GM12875 (cell line): ENCODE data around the gene EML6.

ENCODE experiments used
- H3K4me3 ChIP-seq: one replicate; pipeline ENCODE4 v1.5.1; 2011; ENCODE audit warnings: low read depth, low read length, control low read depth
- TF ChIP-seq, protein P1 (sequence below): IDR thresholded peaks from 2 replicates; pipeline ENCODE4 v1.5.1; 2011; ENCODE audit warnings: low read depth, mild to moderate bottlenecking, control low read depth, inconsistent platforms, low read length, moderate library complexity, borderline replicate concordance; ENCODE audit not compliant: insufficient read depth

EML6 gene

DNA sequence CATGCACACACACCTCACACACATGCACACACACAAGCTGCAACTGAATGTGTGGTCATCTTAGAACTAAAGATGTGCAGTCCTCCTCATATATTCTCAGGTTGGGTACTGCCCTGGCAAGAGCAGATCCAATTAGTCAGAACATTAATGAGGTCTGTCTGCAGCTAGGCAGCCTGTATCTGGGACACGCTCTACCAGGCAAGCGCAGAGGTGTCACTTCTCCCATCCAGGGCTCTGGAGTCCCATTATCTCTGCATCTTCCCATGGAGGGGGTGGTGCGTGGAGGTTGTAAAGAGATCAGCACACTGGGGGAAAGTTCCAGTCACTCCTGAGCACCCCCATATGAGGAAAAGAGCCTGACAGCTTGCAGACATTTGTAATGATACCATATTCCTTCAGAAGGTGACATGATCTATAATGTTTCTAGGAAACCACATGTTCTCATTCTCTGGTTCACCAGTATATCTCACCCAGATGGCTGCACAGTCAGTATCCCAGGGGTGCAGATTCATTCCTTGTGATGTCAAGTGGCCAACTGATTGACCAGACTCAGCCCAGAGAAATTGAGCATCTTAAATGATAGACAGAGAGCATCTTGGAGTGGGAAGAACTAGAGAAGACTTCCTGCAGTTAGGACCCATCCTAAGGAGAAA, 231.4 kb downstream of the EML6 start:
- no peak overlapping the region for H3K4me3 ChIP-seq
- TF ChIP-seq, protein P1, sequence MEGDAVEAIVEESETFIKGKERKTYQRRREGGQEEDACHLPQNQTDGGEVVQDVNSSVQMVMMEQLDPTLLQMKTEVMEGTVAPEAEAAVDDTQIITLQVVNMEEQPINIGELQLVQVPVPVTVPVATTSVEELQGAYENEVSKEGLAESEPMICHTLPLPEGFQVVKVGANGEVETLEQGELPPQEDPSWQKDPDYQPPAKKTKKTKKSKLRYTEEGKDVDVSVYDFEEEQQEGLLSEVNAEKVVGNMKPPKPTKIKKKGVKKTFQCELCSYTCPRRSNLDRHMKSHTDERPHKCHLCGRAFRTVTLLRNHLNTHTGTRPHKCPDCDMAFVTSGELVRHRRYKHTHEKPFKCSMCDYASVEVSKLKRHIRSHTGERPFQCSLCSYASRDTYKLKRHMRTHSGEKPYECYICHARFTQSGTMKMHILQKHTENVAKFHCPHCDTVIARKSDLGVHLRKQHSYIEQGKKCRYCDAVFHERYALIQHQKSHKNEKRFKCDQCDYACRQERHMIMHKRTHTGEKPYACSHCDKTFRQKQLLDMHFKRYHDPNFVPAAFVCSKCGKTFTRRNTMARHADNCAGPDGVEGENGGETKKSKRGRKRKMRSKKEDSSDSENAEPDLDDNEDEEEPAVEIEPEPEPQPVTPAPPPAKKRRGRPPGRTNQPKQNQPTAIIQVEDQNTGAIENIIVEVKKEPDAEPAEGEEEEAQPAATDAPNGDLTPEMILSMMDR, result no peak

DNA sequence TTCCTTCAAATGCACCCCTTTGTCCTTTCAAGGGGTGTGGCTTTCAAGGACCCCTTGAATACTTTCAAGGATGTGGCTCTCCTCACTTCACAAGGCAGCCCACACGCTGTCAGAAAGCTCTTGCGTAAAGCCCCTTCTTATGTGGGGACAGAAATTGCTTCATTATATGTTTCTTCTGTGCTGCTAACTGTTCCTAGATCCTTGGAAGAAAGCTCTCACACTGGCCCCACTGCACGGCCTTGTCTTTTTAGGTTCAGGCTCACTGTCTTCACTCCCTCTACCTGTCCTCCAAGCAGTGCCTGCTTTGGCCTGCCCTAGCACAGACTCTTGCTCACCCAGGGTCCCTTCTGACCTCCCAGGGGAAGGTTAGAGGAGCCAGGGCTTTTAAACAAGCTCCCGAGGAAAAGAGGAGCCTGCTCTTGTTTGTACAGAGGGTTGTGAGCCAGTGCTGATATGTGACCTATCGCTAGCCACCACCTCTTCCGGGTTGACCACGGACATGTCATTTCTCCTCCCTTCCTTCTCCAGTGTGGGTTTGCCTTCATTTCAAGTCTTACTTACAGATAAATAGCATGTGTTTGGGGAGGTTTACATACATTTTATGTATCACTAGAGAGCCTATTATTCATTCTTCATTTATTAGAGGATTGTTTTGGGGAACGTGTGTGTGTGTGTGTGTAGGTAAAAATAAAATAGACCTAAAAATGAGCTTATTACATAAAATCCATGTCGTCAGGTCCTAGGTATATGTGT, 232.1 kb downstream of the EML6 start:
- no peak overlapping the region for H3K4me3 ChIP-seq
- TF ChIP-seq, protein P1, result no peak

DNA sequence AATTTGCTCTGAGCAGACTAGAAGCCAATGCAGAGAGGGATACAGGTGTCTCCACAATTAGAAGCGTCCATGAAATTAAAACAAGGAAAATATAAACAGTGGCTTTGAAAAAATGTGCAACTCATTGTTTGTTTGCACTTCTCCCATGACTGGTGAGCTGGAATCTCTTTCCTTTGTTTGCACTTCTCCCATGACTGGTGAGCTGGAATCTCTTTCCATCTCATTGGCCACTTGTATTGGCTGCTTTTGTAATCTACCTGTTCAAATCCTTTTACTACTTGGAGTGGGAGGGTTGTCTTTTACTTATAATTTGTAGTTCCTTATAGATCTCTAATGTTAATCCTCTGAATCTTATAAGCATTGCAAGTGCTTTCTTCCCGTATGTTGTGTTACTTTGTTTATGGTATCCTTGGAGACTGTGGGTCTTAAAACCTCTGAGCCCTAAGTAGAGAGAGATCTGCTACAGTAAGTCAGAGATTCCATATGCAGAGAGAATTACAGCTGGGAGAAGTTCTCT, 232.7 kb downstream of the EML6 start:
- TF ChIP-seq, protein P1, result no peak
- H3K4me3 ChIP-seq, result no peak overlapping the region

DNA sequence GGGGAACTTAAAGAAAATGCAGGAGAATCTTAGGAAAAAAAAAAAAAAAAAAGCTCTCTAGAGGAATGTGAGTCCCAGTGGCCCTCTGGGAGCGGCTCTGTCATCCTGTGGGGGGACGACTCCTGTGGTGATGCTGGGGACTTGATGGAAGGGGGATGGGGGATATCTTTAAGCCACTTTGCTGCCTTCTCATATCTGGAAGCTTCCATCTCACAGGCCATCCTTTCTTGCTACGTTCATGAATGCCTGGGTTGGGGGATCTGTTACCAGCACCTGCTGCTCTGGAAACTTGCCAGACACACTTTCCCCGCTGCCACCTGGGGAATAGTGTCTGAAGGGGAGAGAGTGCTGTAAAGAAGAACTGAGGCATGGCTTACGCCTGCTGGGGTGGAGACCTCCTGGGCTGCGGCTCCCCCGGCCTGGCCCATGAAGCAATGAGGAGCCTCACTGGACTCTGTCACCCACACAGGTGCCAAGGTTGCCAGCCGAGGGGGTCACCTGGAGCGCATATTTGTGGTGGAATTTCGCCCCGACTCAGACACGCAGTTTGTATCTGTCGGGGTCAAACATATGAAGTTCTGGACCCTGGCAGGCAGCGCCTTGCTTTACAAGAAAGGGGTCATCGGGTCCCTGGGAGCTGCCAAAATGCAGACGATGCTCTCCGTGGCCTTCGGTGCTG, 234.0 kb downstream of the EML6 start:
- no peak overlapping the region for H3K4me3 ChIP-seq
- TF ChIP-seq, protein P1, result no peak

DNA sequence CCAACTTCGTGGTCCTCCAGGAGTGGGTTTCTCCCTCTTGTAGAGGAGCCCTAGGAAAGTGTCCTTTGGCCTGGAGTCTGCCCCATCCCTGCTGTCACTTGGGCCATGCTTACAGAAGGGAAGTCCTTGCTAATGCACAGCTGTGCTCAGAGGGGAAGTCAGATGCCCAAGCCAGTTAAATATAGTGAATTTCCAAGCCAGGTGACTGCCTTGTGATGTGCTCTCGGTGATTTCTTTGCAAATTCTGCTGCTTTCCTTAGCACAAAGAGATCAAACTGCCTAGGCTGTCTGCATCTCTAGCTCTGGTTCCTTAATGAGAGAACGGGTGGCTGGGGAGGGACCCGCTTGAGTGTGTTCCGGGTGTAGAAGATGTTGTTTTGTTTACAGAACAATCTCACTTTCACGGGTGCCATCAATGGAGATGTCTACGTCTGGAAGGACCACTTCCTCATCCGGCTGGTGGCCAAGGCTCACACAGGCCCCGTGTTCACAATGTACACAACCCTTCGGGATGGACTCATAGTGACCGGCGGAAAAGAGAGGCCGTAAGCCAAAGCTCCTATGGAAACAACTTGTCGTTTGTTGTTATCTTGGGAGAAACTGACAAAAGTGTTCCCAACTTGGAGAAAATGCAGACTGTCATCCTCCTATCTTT, 235.4 kb downstream of the EML6 start:
- TF ChIP-seq, protein P1, result no peak
- H3K4me3 ChIP-seq, result no peak overlapping the region

DNA sequence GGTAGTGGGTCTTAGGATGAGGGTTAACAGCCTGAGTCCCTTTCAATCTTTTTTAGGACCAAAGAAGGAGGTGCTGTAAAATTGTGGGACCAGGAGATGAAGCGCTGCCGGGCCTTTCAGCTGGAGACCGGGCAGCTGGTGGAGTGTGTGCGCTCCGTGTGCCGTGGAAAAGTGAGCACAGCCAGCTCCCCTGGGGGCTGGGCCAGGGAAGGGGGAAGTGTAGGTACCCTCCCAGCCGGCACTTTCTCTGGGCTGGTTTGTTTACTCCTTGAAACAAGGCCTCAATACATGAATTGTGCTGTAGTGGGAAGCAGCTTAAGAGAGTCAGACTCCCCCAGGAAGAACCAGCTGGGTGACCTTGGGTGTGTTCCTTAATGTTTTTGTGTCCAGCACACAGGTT, 236.7 kb downstream of the EML6 start:
- TF ChIP-seq, protein P1, result no peak
- no peak overlapping the region for H3K4me3 ChIP-seq
